ENCODE results near the gene TMC4. TPM values are rescaled to one million over a fixed set of nuclear protein-coding genes. Genes with fewer than 3 reads are reported as not detected.
"Not testable (repeated sequence)": the region's sequence is repeated elsewhere in the genome, so short reads cannot be mapped to it uniquely, and the experiment has no call there.

TMC4 gene
- total and polyA plus RNA-seq, 8 donors: 51.8 to 88.9 (median 59.9) TPM

GRCh38 chr19:54209058-54209810 is 36.3 kb upstream of the TMC4 start:
- TF ChIP-seq CTCF (IDR thresholded peaks at IDR 0.05): no peak
- intact Hi-C loops (cut with DNase I): no loop called here
- peak in 4 of 6 donors; percentile 40 to 85 (median 60) for DNase-seq
- H3K27me3 ChIP-seq: no peaks in the 10 kb centered on the region
- ATAC-seq: peak; percentile 8 to 27 (median 14)
- H3K4me3 ChIP-seq: no peak overlapping the region
- peaks cover 17 to 66% (median 49%) of the 10 kb centered on the region in 3 donors for H3K4me1 ChIP-seq
- FAIRE-seq: no peak
- peaks cover 7 to 36% (median 34%) of the 10 kb centered on the region in 3 donors for H3K36me3 ChIP-seq
- H3K9me3 ChIP-seq: no peaks in the 10 kb centered on the region
- peak overlapping the region; percentile 77 to 94 (median 89) for H3K27ac ChIP-seq
- 57 to 64% methylated on average over 22 to 24 of the region's 24 CpGs for WGBS, 2 donors

- FAIRE-seq (no peak), DNase-seq (no peak), ATAC-seq (peak in 1 of 4 donors; percentile 0)
- Histone ChIP-seq H3K4me3 (no peak overlapping the region), H3K36me3 (peaks cover 7 to 38% (median 34%) of the 10 kb centered on the region in 3 donors), H3K27ac (peak overlapping the region; percentile 77 to 94 (median 89)), H3K9me3 (no peaks in the 10 kb centered on the region), H3K4me1 (peaks cover 20 to 71% (median 54%) of the 10 kb centered on the region in 3 donors), H3K27me3 (no peaks in the 10 kb centered on the region)
- WGBS, 2 donors: 71 to 74% methylated on average over 8 of the region's 8 CpGs
- no peak for TF ChIP-seq CTCF (IDR thresholded peaks at IDR 0.05)
- intact Hi-C loops (cut with DNase I): no loop called here
Measured at GRCh38 chr19:54208784-54209057, 35.8 kb upstream of the TMC4 start.

- intact Hi-C loops (cut with DNase I): no loop called here
- H3K27ac ChIP-seq: peak overlapping the region; percentile 77 to 94 (median 89)
- H3K4me1 ChIP-seq: peaks cover 21 to 75% (median 57%) of the 10 kb centered on the region in 3 donors
- no peak for TF ChIP-seq CTCF (IDR thresholded peaks at IDR 0.05)
- H3K36me3 ChIP-seq: peaks cover 7 to 38% (median 34%) of the 10 kb centered on the region in 3 donors
- DNase-seq: peak in 5 of 6 donors; percentile 47 to 87 (median 76)
- no peak for FAIRE-seq
- H3K9me3 ChIP-seq: no peaks in the 10 kb centered on the region
- H3K27me3 ChIP-seq: no peaks in the 10 kb centered on the region
- WGBS, 2 donors: 60 to 63% methylated on average over 18 of the region's 18 CpGs
- no peak overlapping the region for H3K4me3 ChIP-seq
- ATAC-seq: peak; percentile 21 to 56 (median 44)
Measured at GRCh38 chr19:54207983-54208783, 35.2 kb upstream of the TMC4 start.

- Histone ChIP-seq H3K27ac (peak overlapping the region; percentile 49 to 94 (median 84)), H3K27me3 (no peaks in the 10 kb centered on the region), H3K36me3 (peaks cover 7 to 38% (median 38%) of the 10 kb centered on the region in 3 donors), H3K9me3 (no peaks in the 10 kb centered on the region), H3K4me3 (no peak overlapping the region), H3K4me1 (peaks cover 25 to 81% (median 63%) of the 10 kb centered on the region in 3 donors)
- ATAC-seq: no peak
- intact Hi-C loops (cut with DNase I): no loop called here
- no peak for FAIRE-seq
- TF ChIP-seq CTCF (IDR thresholded peaks at IDR 0.05): no peak
- WGBS, 2 donors: 76 to 78% methylated on average over 5 of the region's 5 CpGs
- no peak for DNase-seq
Measured at GRCh38 chr19:54207676-54207982, 34.7 kb upstream of the TMC4 start.

GRCh38 chr19:54207193-54207592 is 34.2 kb upstream of the TMC4 start:
- H3K9me3 ChIP-seq; DNase-seq; intact Hi-C loops (cut with DNase I); ATAC-seq; FAIRE-seq; H3K27me3 ChIP-seq: not testable (repeated sequence)
- 74 to 79% methylated on average over 21 to 23 of the region's 23 CpGs for WGBS, 2 donors
- H3K4me3 ChIP-seq: peak overlapping the region in 1 of 4 donors; percentile 14
- H3K36me3 ChIP-seq: peaks cover 7 to 42% (median 38%) of the 10 kb centered on the region in 3 donors
- peaks cover 29 to 85% (median 65%) of the 10 kb centered on the region in 3 donors for H3K4me1 ChIP-seq
- peak overlapping the region in 3 of 4 donors; percentile 49 to 94 (median 91) for H3K27ac ChIP-seq

Measured in pancreas (tissue), 10 donors.